ENCODE results near the gene EXOC3L2.

The EXOC3L2 gene

GRCh38 chr19:45186509-45187334, 58.5 kb downstream of the EXOC3L2 start:
- H3K4me1 ChIP-seq (ENCODE audit: control insufficient read depth, insufficient read depth, low read length): peaks cover under 1% of the 10 kb centered on the region
- H3K36me3 ChIP-seq (ENCODE audit: control insufficient read depth, insufficient read depth, low read length): no peaks in the 10 kb centered on the region
- H3K9me3 ChIP-seq (ENCODE audit: control insufficient read depth, low read length): no peaks in the 10 kb centered on the region
- H3K4me3 ChIP-seq (ENCODE audit: low read length): no peak overlapping the region
- no peaks in the 10 kb centered on the region for H3K27me3 ChIP-seq (ENCODE audit: control insufficient read depth, insufficient read depth, low read length)
- H3K9ac ChIP-seq (ENCODE audit: low read length): no peak overlapping the region

GRCh38 chr19:45184115-45184514, 61.1 kb downstream of the EXOC3L2 start:
- no peak overlapping the region for H3K4me3 ChIP-seq (ENCODE audit: low read length)
- peaks cover 21% of the 10 kb centered on the region for H3K4me1 ChIP-seq (ENCODE audit: control insufficient read depth, insufficient read depth, low read length)
- no peaks in the 10 kb centered on the region for H3K36me3 ChIP-seq (ENCODE audit: control insufficient read depth, insufficient read depth, low read length)
- no peaks in the 10 kb centered on the region for H3K27me3 ChIP-seq (ENCODE audit: control insufficient read depth, insufficient read depth, low read length)
- no peak overlapping the region for H3K9ac ChIP-seq (ENCODE audit: low read length)
- H3K9me3 ChIP-seq (ENCODE audit: control insufficient read depth, low read length): no peaks in the 10 kb centered on the region

- Histone ChIP-seq H3K4me3 (ENCODE audit: low read length) (no peak overlapping the region), H3K4me1 (ENCODE audit: control insufficient read depth, insufficient read depth, low read length) (peaks cover 23% of the 10 kb centered on the region), H3K27me3 (ENCODE audit: control insufficient read depth, insufficient read depth, low read length) (no peaks in the 10 kb centered on the region), H3K36me3 (ENCODE audit: control insufficient read depth, insufficient read depth, low read length) (no peaks in the 10 kb centered on the region), H3K9me3 (ENCODE audit: control insufficient read depth, low read length) (no peaks in the 10 kb centered on the region), H3K9ac (ENCODE audit: low read length) (no peak overlapping the region)
Measured at GRCh38 chr19:45182758-45183157, 62.4 kb downstream of the EXOC3L2 start.

GRCh38 chr19:45180936-45181335, 64.3 kb downstream of the EXOC3L2 start:
- no peaks in the 10 kb centered on the region for H3K27me3 ChIP-seq (ENCODE audit: control insufficient read depth, insufficient read depth, low read length)
- H3K4me1 ChIP-seq (ENCODE audit: control insufficient read depth, insufficient read depth, low read length): peaks cover 32% of the 10 kb centered on the region
- no peak overlapping the region for H3K9ac ChIP-seq (ENCODE audit: low read length)

GRCh38 chr19:45179892-45180370, 65.3 kb downstream of the EXOC3L2 start:
- no peaks in the 10 kb centered on the region for H3K27me3 ChIP-seq (ENCODE audit: control insufficient read depth, insufficient read depth, low read length)
- peak overlapping the region; percentile 85 for H3K9ac ChIP-seq (ENCODE audit: low read length)
- peaks cover 32% of the 10 kb centered on the region for H3K4me1 ChIP-seq (ENCODE audit: control insufficient read depth, insufficient read depth, low read length)
- H3K9me3 ChIP-seq (ENCODE audit: control insufficient read depth, low read length): no peaks in the 10 kb centered on the region
- peak overlapping the region; percentile 99 for H3K4me3 ChIP-seq (ENCODE audit: low read length)
- H3K36me3 ChIP-seq (ENCODE audit: control insufficient read depth, insufficient read depth, low read length): no peaks in the 10 kb centered on the region

More at GRCh38 chr19:45180936-45181335, 64.3 kb downstream of the EXOC3L2 start:
- no peaks in the 10 kb centered on the region for H3K9me3 ChIP-seq (ENCODE audit: control insufficient read depth, low read length)
- no peak overlapping the region for H3K4me3 ChIP-seq (ENCODE audit: low read length)
- H3K36me3 ChIP-seq (ENCODE audit: control insufficient read depth, insufficient read depth, low read length): no peaks in the 10 kb centered on the region

GRCh38 chr19:45179072-45179891, 65.9 kb downstream of the EXOC3L2 start:
- peak overlapping the region; percentile 99 for H3K4me3 ChIP-seq (ENCODE audit: low read length)
- H3K9me3 ChIP-seq (ENCODE audit: control insufficient read depth, low read length): no peaks in the 10 kb centered on the region
- peak overlapping the region; percentile 85 for H3K9ac ChIP-seq (ENCODE audit: low read length)
- no peaks in the 10 kb centered on the region for H3K36me3 ChIP-seq (ENCODE audit: control insufficient read depth, insufficient read depth, low read length)
- H3K27me3 ChIP-seq (ENCODE audit: control insufficient read depth, insufficient read depth, low read length): no peaks in the 10 kb centered on the region
- peaks cover 32% of the 10 kb centered on the region for H3K4me1 ChIP-seq (ENCODE audit: control insufficient read depth, insufficient read depth, low read length)

GRCh38 chr19:45178262-45179071, 66.7 kb downstream of the EXOC3L2 start, which contains the start of gene BLOC1S3:
Gene BLOC1S3 (plus strand): TSS chr19:45178784. CDS start chr19:45179297, 513 bp downstream.
- Histone ChIP-seq H3K9ac (ENCODE audit: low read length) (peak within 1 kb of the TSS; percentile 85), H3K4me3 (ENCODE audit: low read length) (peak within 1 kb of the TSS; percentile 99), H3K4me1 (ENCODE audit: control insufficient read depth, insufficient read depth, low read length) (peaks cover 32% of the 10 kb centered on the region), H3K36me3 (ENCODE audit: control insufficient read depth, insufficient read depth, low read length) (no peaks in the 10 kb centered on the region), H3K9me3 (ENCODE audit: control insufficient read depth, low read length) (no peaks in the 10 kb centered on the region), H3K27me3 (ENCODE audit: control insufficient read depth, insufficient read depth, low read length) (no peaks in the 10 kb centered on the region)

- Histone ChIP-seq H3K9me3 (ENCODE audit: control insufficient read depth, low read length) (no peaks in the 10 kb centered on the region), H3K9ac (ENCODE audit: low read length) (peak within 1 kb of the TSS; percentile 85), H3K36me3 (ENCODE audit: control insufficient read depth, insufficient read depth, low read length) (no peaks in the 10 kb centered on the region), H3K27me3 (ENCODE audit: control insufficient read depth, insufficient read depth, low read length) (no peaks in the 10 kb centered on the region), H3K4me1 (ENCODE audit: control insufficient read depth, insufficient read depth, low read length) (peaks cover 34% of the 10 kb centered on the region), H3K4me3 (ENCODE audit: low read length) (peak within 1 kb of the TSS; percentile 99)
Measured at GRCh38 chr19:45177817-45178261, 67.4 kb downstream of the EXOC3L2 start, which contains the start of gene TRAPPC6A. Gene TRAPPC6A (minus strand): TSS chr19:45178237. CDS start chr19:45178218, 19 bp downstream.

GRCh38 chr19:45175515-45176345, 69.5 kb downstream of the EXOC3L2 start:
- no peaks in the 10 kb centered on the region for H3K36me3 ChIP-seq (ENCODE audit: control insufficient read depth, insufficient read depth, low read length)
- H3K4me3 ChIP-seq (ENCODE audit: low read length): no peak overlapping the region
- no peak overlapping the region for H3K9ac ChIP-seq (ENCODE audit: low read length)
- no peaks in the 10 kb centered on the region for H3K9me3 ChIP-seq (ENCODE audit: control insufficient read depth, low read length)
- no peaks in the 10 kb centered on the region for H3K27me3 ChIP-seq (ENCODE audit: control insufficient read depth, insufficient read depth, low read length)
- H3K4me1 ChIP-seq (ENCODE audit: control insufficient read depth, insufficient read depth, low read length): peaks cover 41% of the 10 kb centered on the region

GRCh38 chr19:45173816-45174215, 71.4 kb downstream of the EXOC3L2 start:
- H3K4me1 ChIP-seq (ENCODE audit: control insufficient read depth, insufficient read depth, low read length): peaks cover 36% of the 10 kb centered on the region
- no peaks in the 10 kb centered on the region for H3K27me3 ChIP-seq (ENCODE audit: control insufficient read depth, insufficient read depth, low read length)
- H3K36me3 ChIP-seq (ENCODE audit: control insufficient read depth, insufficient read depth, low read length): no peaks in the 10 kb centered on the region
- H3K4me3 ChIP-seq (ENCODE audit: low read length): no peak overlapping the region
- no peak overlapping the region for H3K9ac ChIP-seq (ENCODE audit: low read length)
- no peaks in the 10 kb centered on the region for H3K9me3 ChIP-seq (ENCODE audit: control insufficient read depth, low read length)
